Neural cell (in vitro differentiated cells): ENCODE data around the gene STPG3.

Experiments used
- EP300 ChIP-seq: fragments of 450-650 bp; conservative IDR thresholded peaks from 2 replicates; pipeline ENCODE4 v1.6.1; 2014; ENCODE audit warnings: antibody characterized with exemption, mild to moderate bottlenecking, moderate library complexity; ENCODE audit not compliant: poor library complexity, severe bottlenecking
- POLR2AphosphoS5 ChIP-seq: IDR thresholded peaks from 2 replicates; pipeline ENCODE4 v1.6.1; 2012
- TAF1 ChIP-seq: IDR thresholded peaks from 2 replicates; pipeline ENCODE4 v1.6.1; 2012; ENCODE audit warnings: low read depth
- TF ChIP-seq, protein P1 (sequence below): fragments of 450-650 bp; IDR thresholded peaks from 2 replicates; pipeline ENCODE4 v1.5.1; 2014; ENCODE audit warnings: antibody characterized with exemption, mild to moderate bottlenecking, moderate library complexity; ENCODE audit not compliant: poor library complexity, severe bottlenecking
- TF ChIP-seq, protein P2 (sequence below): IDR thresholded peaks from 2 replicates; pipeline ENCODE4 v1.6.1; 2012; ENCODE audit warnings: borderline replicate concordance

- TF ChIP-seq, protein P1, sequence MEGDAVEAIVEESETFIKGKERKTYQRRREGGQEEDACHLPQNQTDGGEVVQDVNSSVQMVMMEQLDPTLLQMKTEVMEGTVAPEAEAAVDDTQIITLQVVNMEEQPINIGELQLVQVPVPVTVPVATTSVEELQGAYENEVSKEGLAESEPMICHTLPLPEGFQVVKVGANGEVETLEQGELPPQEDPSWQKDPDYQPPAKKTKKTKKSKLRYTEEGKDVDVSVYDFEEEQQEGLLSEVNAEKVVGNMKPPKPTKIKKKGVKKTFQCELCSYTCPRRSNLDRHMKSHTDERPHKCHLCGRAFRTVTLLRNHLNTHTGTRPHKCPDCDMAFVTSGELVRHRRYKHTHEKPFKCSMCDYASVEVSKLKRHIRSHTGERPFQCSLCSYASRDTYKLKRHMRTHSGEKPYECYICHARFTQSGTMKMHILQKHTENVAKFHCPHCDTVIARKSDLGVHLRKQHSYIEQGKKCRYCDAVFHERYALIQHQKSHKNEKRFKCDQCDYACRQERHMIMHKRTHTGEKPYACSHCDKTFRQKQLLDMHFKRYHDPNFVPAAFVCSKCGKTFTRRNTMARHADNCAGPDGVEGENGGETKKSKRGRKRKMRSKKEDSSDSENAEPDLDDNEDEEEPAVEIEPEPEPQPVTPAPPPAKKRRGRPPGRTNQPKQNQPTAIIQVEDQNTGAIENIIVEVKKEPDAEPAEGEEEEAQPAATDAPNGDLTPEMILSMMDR, result no peak
- TF ChIP-seq EP300 (no peak), POLR2AphosphoS5 (no peak), TAF1 (no peak)
- TF ChIP-seq, protein P2, sequence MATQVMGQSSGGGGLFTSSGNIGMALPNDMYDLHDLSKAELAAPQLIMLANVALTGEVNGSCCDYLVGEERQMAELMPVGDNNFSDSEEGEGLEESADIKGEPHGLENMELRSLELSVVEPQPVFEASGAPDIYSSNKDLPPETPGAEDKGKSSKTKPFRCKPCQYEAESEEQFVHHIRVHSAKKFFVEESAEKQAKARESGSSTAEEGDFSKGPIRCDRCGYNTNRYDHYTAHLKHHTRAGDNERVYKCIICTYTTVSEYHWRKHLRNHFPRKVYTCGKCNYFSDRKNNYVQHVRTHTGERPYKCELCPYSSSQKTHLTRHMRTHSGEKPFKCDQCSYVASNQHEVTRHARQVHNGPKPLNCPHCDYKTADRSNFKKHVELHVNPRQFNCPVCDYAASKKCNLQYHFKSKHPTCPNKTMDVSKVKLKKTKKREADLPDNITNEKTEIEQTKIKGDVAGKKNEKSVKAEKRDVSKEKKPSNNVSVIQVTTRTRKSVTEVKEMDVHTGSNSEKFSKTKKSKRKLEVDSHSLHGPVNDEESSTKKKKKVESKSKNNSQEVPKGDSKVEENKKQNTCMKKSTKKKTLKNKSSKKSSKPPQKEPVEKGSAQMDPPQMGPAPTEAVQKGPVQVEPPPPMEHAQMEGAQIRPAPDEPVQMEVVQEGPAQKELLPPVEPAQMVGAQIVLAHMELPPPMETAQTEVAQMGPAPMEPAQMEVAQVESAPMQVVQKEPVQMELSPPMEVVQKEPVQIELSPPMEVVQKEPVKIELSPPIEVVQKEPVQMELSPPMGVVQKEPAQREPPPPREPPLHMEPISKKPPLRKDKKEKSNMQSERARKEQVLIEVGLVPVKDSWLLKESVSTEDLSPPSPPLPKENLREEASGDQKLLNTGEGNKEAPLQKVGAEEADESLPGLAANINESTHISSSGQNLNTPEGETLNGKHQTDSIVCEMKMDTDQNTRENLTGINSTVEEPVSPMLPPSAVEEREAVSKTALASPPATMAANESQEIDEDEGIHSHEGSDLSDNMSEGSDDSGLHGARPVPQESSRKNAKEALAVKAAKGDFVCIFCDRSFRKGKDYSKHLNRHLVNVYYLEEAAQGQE, result no peak
Observed at GRCh38 chr9:137232101-137232500, 19.0 kb upstream of the STPG3 start.
